GM12801 (cell line): Measurements from ENCODE around the gene BAD.

Experiments
- CTCF ChIP-seq: IDR thresholded peaks from one replicate; pipeline ENCODE4 v1.5.1; 2011; ENCODE audit warnings: control low read depth; ENCODE audit not compliant: insufficient read length; ENCODE audit errors: extremely low read depth

The BAD gene

GRCh38 chr11:64247729-64248531, 36.5 kb downstream of the BAD start:
- TF ChIP-seq CTCF: no peak

GRCh38 chr11:64246871-64247728, 37.4 kb downstream of the BAD start, which contains the start of gene PPP1R14B:
Gene PPP1R14B (minus strand): TSS chr11:64246943. CDS start chr11:64246673, 270 bp downstream.
- TF ChIP-seq CTCF: no peak

- TF ChIP-seq CTCF: no peak
Measured at GRCh38 chr11:64245797-64246620, 38.5 kb downstream of the BAD start.

- no peak for TF ChIP-seq CTCF
Measured at GRCh38 chr11:64245401-64245796, 39.1 kb downstream of the BAD start.

GRCh38 chr11:64244966-64245365, 39.5 kb downstream of the BAD start:
- no peak for TF ChIP-seq CTCF

- no peak for TF ChIP-seq CTCF
Measured at GRCh38 chr11:64244107-64244506, 40.4 kb downstream of the BAD start.
